Stomach smooth muscle (tissue), 2 donors: ENCODE results near the gene TRIM31.
"Not testable (repeated sequence)": the region's sequence is repeated elsewhere in the genome, so short reads cannot be mapped to it uniquely, and the experiment has no call there.

Experiments
- H3K27ac ChIP-seq: one replicate; pipeline ENCODE4 v1.7.0; 2013; ENCODE audit warnings: mild to moderate bottlenecking, low read length, inconsistent platforms
- H3K27me3 ChIP-seq, 2 donors: one replicate each; pipeline ENCODE4 v1.7.0; 2013; ENCODE audit warnings: low read length in 2 of 2; ENCODE audit not compliant: insufficient read depth in 2 of 2, control insufficient read depth in 1 of 2
- H3K36me3 ChIP-seq, 2 donors: one replicate each; pipeline ENCODE4 v1.7.0; 2013; ENCODE audit warnings: low read length in 2 of 2; ENCODE audit not compliant: control insufficient read depth in 2 of 2, insufficient read depth in 2 of 2
- H3K4me1 ChIP-seq: one replicate; pipeline ENCODE4 v1.7.0; 2013; ENCODE audit warnings: low read length; ENCODE audit not compliant: control insufficient read depth, insufficient read depth
- H3K4me3 ChIP-seq, 2 donors: one replicate each; pipeline ENCODE4 v1.7.0; 2013; ENCODE audit warnings: low read length in 2 of 2
- H3K9ac ChIP-seq, 2 donors: one replicate each; pipeline ENCODE4 v1.7.0; 2013; ENCODE audit warnings: low read length in 2 of 2, mild to moderate bottlenecking in 1 of 2
- H3K9me3 ChIP-seq, 2 donors: one replicate each; pipeline ENCODE4 v1.7.0; 2013; ENCODE audit warnings: low read length in 2 of 2; ENCODE audit not compliant: control insufficient read depth in 2 of 2
- donor health status: healthy.
- donor health status: Pancreatic carcinoma.

The TRIM31 gene

DNA sequence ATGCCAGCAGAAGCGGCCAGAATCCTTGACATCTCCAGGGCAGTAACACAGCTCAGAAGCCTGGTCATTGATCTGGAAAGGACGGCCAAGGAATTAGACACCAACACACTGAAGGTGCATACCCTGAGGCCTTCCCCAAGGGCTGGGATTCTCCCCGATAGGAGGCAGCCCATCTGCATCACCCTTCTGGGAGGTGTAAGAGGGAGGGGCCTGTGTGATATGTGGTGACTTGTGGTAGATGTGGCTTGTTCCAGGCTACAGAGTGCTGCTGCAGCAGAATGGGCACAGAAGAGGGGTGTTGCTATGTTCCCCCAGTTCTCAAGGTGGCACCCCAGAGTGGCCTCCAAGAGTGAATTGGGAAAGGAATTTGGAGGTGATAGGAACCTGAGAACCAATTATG is 34.2 kb upstream of the TRIM31 start:
- H3K4me3 ChIP-seq, result no peak overlapping the region
- peaks cover 7 to 17% of the 10 kb centered on the region in 2 donors for H3K27me3 ChIP-seq
- H3K4me1 ChIP-seq, result no peaks in the 10 kb centered on the region
- H3K9ac ChIP-seq, result no peak overlapping the region
- no peak overlapping the region for H3K27ac ChIP-seq
- H3K9me3 ChIP-seq, result no peaks in the 10 kb centered on the region
- no peaks in the 10 kb centered on the region for H3K36me3 ChIP-seq

DNA sequence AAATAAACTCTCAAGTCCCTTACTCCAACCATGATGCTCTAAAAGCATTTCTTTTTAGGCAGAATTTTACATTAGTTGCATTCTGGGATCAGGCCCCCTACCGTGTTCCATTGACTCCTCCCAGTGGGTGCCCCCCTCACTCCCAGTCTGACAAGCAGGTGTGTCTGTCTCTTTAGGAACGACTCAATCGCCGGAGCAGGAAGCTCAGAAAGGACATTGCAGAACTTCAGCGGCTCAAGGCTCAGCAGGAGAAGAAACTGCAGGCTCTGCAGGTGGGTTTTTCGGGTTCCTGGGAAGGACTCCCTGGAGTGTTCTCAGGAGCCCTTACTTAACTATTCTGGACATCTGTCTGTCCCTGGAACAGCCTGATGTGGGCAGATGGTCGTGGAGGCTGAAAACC is 32.9 kb upstream of the TRIM31 start:
- H3K9me3 ChIP-seq, result no peaks in the 10 kb centered on the region
- H3K27ac ChIP-seq, result no peak overlapping the region
- H3K4me1 ChIP-seq, result no peaks in the 10 kb centered on the region
- H3K36me3 ChIP-seq, result no peaks in the 10 kb centered on the region
- no peak overlapping the region for H3K4me3 ChIP-seq
- peaks cover 7 to 17% of the 10 kb centered on the region in 2 donors for H3K27me3 ChIP-seq
- no peak overlapping the region for H3K9ac ChIP-seq

DNA sequence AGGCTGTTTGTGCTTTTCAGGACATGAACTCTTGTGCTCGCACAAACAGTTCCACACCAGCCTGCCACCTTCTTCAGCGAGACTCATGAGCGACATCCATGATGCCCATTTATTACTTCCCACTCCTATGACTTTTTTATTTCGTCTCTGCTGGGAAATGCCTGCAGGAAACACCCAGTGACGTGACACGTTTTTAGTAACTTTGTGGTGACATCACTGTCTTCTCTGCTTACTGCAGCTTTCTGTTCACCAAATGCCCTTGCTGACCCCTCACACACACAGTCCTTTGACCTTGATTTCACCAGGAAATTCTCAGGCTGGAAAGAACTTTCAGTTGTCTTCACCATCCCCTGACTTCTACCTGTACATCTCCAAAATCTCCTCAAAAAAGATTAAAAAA is 31.9 kb upstream of the TRIM31 start:
- Histone ChIP-seq H3K27me3 (peaks cover 7 to 17% of the 10 kb centered on the region in 2 donors), H3K27ac (no peak overlapping the region)

GRCh38 chr6:30143780-30144179 is 30.9 kb upstream of the TRIM31 start:
- Histone ChIP-seq H3K9me3 (no peaks in the 10 kb centered on the region), H3K27ac (no peak overlapping the region), H3K4me1 (no peaks in the 10 kb centered on the region), H3K4me3 (no peak overlapping the region), H3K36me3 (no peaks in the 10 kb centered on the region), H3K9ac (no peak overlapping the region), H3K27me3 (peaks cover 7 to 17% of the 10 kb centered on the region in 2 donors)

More for the DNA sequence above, 31.9 kb upstream of the TRIM31 start:
- H3K4me1 ChIP-seq, result no peaks in the 10 kb centered on the region
- no peaks in the 10 kb centered on the region for H3K9me3 ChIP-seq
- no peak overlapping the region for H3K4me3 ChIP-seq
- H3K36me3 ChIP-seq, result no peaks in the 10 kb centered on the region
- H3K9ac ChIP-seq, result no peak overlapping the region

DNA sequence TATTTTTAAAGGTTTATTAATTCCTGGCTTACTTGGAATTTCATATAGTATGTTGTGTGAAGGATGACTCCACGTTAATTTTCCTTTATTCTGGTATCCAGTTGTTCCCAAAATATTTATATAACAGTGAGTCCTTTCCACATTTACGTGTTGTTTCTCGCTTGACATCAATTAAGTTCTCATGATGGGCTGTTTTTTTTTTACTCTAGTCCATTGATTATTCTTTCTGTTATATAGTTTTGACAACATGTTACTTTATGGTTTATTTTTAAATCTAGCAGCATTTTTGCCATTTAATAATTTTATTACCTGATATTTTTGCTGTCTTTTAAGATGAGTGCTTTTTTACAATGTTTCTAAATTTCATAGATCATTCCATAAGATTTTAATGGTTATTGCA is 29.8 kb upstream of the TRIM31 start:
- Histone ChIP-seq H3K9ac (no peak overlapping the region), H3K36me3 (no peaks in the 10 kb centered on the region), H3K27ac (no peak overlapping the region), H3K4me1 (no peaks in the 10 kb centered on the region), H3K9me3 (no peaks in the 10 kb centered on the region), H3K4me3 (no peak overlapping the region), H3K27me3 (peaks cover 7 to 14% of the 10 kb centered on the region in 2 donors)

- H3K36me3 ChIP-seq, H3K9ac ChIP-seq, H3K4me3 ChIP-seq, H3K9me3 ChIP-seq, H3K4me1 ChIP-seq, H3K27ac ChIP-seq: not testable (repeated sequence)
- peaks cover 16 to 17% of the 10 kb centered on the region in 2 donors for H3K27me3 ChIP-seq
Observed at GRCh38 chr6:30140240-30140639, 27.4 kb upstream of the TRIM31 start.

GRCh38 chr6:30136570-30137286 is 23.8 kb upstream of the TRIM31 start:
- H3K36me3 ChIP-seq, result no peaks in the 10 kb centered on the region
- H3K27ac ChIP-seq, result no peak overlapping the region
- no peaks in the 10 kb centered on the region for H3K4me1 ChIP-seq
- H3K9me3 ChIP-seq, result no peaks in the 10 kb centered on the region
- no peak overlapping the region for H3K9ac ChIP-seq
- H3K27me3 ChIP-seq, result peaks cover 12 to 22% of the 10 kb centered on the region in 2 donors
- no peak overlapping the region for H3K4me3 ChIP-seq

DNA sequence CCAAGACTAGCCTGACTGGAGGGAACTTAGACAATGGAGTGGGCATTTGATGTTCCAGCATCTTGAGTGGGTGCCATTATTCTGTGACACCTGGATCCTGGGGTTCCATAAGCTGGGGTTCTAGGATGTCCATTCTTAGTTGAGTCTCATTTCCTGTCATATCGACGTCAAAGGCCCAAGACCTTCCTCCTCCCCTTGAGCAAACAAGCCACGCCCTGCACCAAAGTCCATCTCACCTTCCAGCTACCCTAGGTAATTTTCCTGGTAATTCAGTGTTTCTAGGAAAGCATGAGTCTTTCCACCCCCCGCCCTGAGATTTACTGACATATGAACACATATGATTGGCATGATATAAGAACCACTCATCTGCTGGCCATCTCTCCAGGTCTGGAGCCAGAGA is 22.9 kb upstream of the TRIM31 start, which contains the start of gene TRIM40:
Gene TRIM40 (plus strand): TSS at position 384 of the 400 bp plus-strand sequence. CDS start 897 bp downstream, outside the sequence.
- Histone ChIP-seq H3K4me1 (peaks cover 2% of the 10 kb centered on the region), H3K36me3 (no peaks in the 10 kb centered on the region), H3K4me3 (no peak within 1 kb of the TSS), H3K27ac (no peak within 1 kb of the TSS), H3K9ac (no peak within 1 kb of the TSS), H3K9me3 (no peaks in the 10 kb centered on the region), H3K27me3 (peaks cover 20 to 27% of the 10 kb centered on the region in 2 donors)

- H3K9ac ChIP-seq, result no peak overlapping the region
- H3K36me3 ChIP-seq, result no peaks in the 10 kb centered on the region
- no peak overlapping the region for H3K4me3 ChIP-seq
- H3K27ac ChIP-seq, result no peak overlapping the region
- H3K27me3 ChIP-seq, result peaks cover 25 to 31% of the 10 kb centered on the region in 2 donors
- no peaks in the 10 kb centered on the region for H3K9me3 ChIP-seq
- H3K4me1 ChIP-seq, result peaks cover 2% of the 10 kb centered on the region
Observed at GRCh38 chr6:30135147-30135546, 22.3 kb upstream of the TRIM31 start.

DNA sequence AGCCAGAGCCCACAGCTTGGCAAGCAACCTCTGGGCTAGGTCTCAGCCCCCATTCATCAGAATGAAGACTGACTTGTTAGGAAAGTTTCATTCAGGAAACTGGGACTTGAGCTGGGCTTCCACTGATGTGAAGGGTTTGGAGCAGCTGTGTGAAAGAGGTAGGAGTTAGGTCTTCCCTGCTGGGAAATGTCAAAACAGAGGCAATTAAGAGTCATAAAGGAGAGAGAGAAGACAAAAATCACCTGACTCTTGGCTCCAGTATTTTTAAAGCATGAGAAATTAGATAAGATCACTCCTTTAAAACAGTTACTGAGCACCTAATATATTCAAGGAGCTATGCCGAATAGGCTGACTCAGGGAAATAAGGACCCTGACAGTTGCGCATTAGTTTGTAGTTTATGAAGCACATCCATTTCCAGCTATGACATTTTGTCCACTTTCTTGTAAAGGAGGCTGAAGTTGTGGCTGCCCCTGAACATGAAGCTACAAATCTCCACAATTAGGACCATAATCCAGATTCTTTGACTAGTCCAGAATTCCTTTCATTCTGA is 19.1 kb upstream of the TRIM31 start:
- H3K9me3 ChIP-seq, result no peaks in the 10 kb centered on the region
- peaks cover 10% of the 10 kb centered on the region for H3K4me1 ChIP-seq
- no peak overlapping the region for H3K9ac ChIP-seq
- H3K27me3 ChIP-seq, result peaks cover 52 to 54% of the 10 kb centered on the region in 2 donors
- H3K4me3 ChIP-seq, result no peak overlapping the region
- no peak overlapping the region for H3K27ac ChIP-seq
- H3K36me3 ChIP-seq, result no peaks in the 10 kb centered on the region
